ENCODE results near the gene DIS3L2.

Gene DIS3L2

GRCh38 chr2:232238108-232238507 is 276.6 kb downstream of the DIS3L2 start:
- no peak for DNase-seq

GRCh38 chr2:232238596-232238995 is 277.1 kb downstream of the DIS3L2 start:
- no peak for DNase-seq

GRCh38 chr2:232239951-232240681 is 278.6 kb downstream of the DIS3L2 start:
- DNase-seq: no peak

- DNase-seq: no peak
Measured at GRCh38 chr2:232240906-232241305, 279.4 kb downstream of the DIS3L2 start.

GRCh38 chr2:232242316-232242715 is 280.8 kb downstream of the DIS3L2 start:
- DNase-seq: no peak

- no peak for DNase-seq
Measured at GRCh38 chr2:232245111-232245510, 283.6 kb downstream of the DIS3L2 start.

GRCh38 chr2:232246245-232246644 is 284.7 kb downstream of the DIS3L2 start:
- DNase-seq: no peak

GRCh38 chr2:232249096-232249495 is 287.6 kb downstream of the DIS3L2 start:
- no peak for DNase-seq

GRCh38 chr2:232250246-232251175 is 289.0 kb downstream of the DIS3L2 start:
- no peak for DNase-seq

GRCh38 chr2:232255033-232255432 is 293.5 kb downstream of the DIS3L2 start:
- DNase-seq: no peak

- DNase-seq: no peak
Measured at GRCh38 chr2:232260075-232260474, 298.6 kb downstream of the DIS3L2 start.

GRCh38 chr2:232261776-232262175 is 300.3 kb downstream of the DIS3L2 start:
- no peak for DNase-seq

- no peak for DNase-seq
Measured at GRCh38 chr2:232263295-232263694, 301.8 kb downstream of the DIS3L2 start.

GRCh38 chr2:232264081-232264480 is 302.6 kb downstream of the DIS3L2 start:
- DNase-seq: no peak

GRCh38 chr2:232265329-232265728 is 303.8 kb downstream of the DIS3L2 start:
- DNase-seq: no peak

GRCh38 chr2:232268636-232269165 is 307.2 kb downstream of the DIS3L2 start:
- no peak for DNase-seq

GRCh38 chr2:232269867-232270266 is 308.4 kb downstream of the DIS3L2 start:
- no peak for DNase-seq

- DNase-seq: no peak
Measured at GRCh38 chr2:232273903-232274643, 312.6 kb downstream of the DIS3L2 start.

- DNase-seq: no peak
Measured at GRCh38 chr2:232275670-232276069, 314.2 kb downstream of the DIS3L2 start.

- DNase-seq: no peak
Measured at GRCh38 chr2:232276084-232276732, 314.7 kb downstream of the DIS3L2 start.

- no peak for DNase-seq
Measured at GRCh38 chr2:232276733-232277313, 315.3 kb downstream of the DIS3L2 start.

- no peak for DNase-seq
Measured at GRCh38 chr2:232278534-232278933, 317.0 kb downstream of the DIS3L2 start.
